ENCODE measurements around the gene B4GALNT3.
A peak's percentile ranks its signal among the peaks of the same experiment; 100 is the strongest.
"Not testable (repeated sequence)": the region's sequence is repeated elsewhere in the genome, so short reads cannot be mapped to it uniquely, and the experiment has no call there.

The B4GALNT3 gene

GRCh38 chr12:459430-460258 is at the start of gene B4GALNT3:
Gene B4GALNT3, plus strand, starts transcription at chr12:459939. Its CDS starts 438 bp downstream, at chr12:460377.
- DNase-seq = peak; percentile 48

GRCh38 chr12:414859-415258 is 44.9 kb upstream of the B4GALNT3 start:
- no peak for DNase-seq

- no peak for DNase-seq
Measured at GRCh38 chr12:418432-418831, 41.3 kb upstream of the B4GALNT3 start.

GRCh38 chr12:422526-422925 is 37.2 kb upstream of the B4GALNT3 start:
- DNase-seq = no peak

- DNase-seq = not testable (repeated sequence)
Measured at GRCh38 chr12:435737-436136, 24.0 kb upstream of the B4GALNT3 start.

- DNase-seq = peak; percentile 7
Measured at GRCh38 chr12:442235-442884, 17.4 kb upstream of the B4GALNT3 start.

GRCh38 chr12:447141-447540 is 12.6 kb upstream of the B4GALNT3 start:
- DNase-seq = no peak

- no peak for DNase-seq
Measured at GRCh38 chr12:449203-449602, 10.5 kb upstream of the B4GALNT3 start.

- DNase-seq = no peak
Measured at GRCh38 chr12:450438-450837, 9.3 kb upstream of the B4GALNT3 start.

GRCh38 chr12:452667-453210 is 7.0 kb upstream of the B4GALNT3 start:
- DNase-seq = no peak

- no peak for DNase-seq
Measured at GRCh38 chr12:454833-455232, 4.9 kb upstream of the B4GALNT3 start.

- DNase-seq = no peak
Measured at GRCh38 chr12:455821-456220, 3.9 kb upstream of the B4GALNT3 start.

GRCh38 chr12:457676-458075 is 2.1 kb upstream of the B4GALNT3 start:
- no peak for DNase-seq

- DNase-seq = no peak
Measured at GRCh38 chr12:459050-459429, 699 bp upstream of the B4GALNT3 start.

GRCh38 chr12:460261-461230 is 807 bp downstream of the B4GALNT3 start:
- DNase-seq = peak; percentile 11

- DNase-seq = no peak
Measured at GRCh38 chr12:461425-461824, 1.7 kb downstream of the B4GALNT3 start.

GRCh38 chr12:462936-463705 is 3.4 kb downstream of the B4GALNT3 start:
- peak; percentile 39 for DNase-seq

- DNase-seq = no peak
Measured at GRCh38 chr12:464484-465267, 4.9 kb downstream of the B4GALNT3 start.

GRCh38 chr12:466039-466438 is 6.3 kb downstream of the B4GALNT3 start:
- no peak for DNase-seq

GRCh38 chr12:466762-467161 is 7.0 kb downstream of the B4GALNT3 start:
- DNase-seq = no peak

GRCh38 chr12:467591-467990 is 7.9 kb downstream of the B4GALNT3 start:
- DNase-seq = no peak
